ENCODE data around the gene NRG2. TPM values are rescaled to one million over a fixed set of nuclear protein-coding genes. Genes with fewer than 3 reads are reported as not detected.

Gene NRG2
- total and polyA plus RNA-seq, 2 of the 8 experiments (the other 6 are each of a cell fraction or from before 2014, with no cell fraction given) = 0.27 to 0.54 TPM

DNA sequence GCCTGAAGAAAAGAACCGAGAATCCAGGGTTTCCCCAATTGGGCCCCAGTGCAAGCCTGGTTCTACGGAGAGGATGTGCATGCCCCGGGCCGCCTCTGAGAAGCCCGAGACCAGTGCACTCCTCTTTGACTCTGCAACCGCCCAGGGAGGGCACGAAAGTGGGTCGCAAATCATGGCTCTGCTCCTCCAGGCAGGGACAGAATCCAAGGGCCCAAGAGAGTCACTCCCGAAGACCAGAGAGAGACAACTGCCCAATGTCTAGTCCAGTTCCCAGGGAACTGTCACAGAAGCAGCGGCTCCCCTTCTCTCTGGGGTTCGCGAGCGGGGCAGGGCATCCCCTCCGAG, 139.7 kb downstream of the NRG2 start:
- CTCF ChIA-PET (ENCODE audit: partially characterized antibody) = interaction anchor here (1.2 to 16.4 kb wide), 5 partner anchors 13 to 258 kb away, joined by 3 to 181 read pairs (median 4); no protein-coding TSS in a partner anchor
- peaks cover 37 to 81% (median 61%) of the 10 kb centered on the region in 4 experiments for H3K27me3 ChIP-seq (replicated peaks in 1 of 4; ENCODE audit: control insufficient read depth in 3 of 4, extremely low read depth in 1 of 4, insufficient read depth in 3 of 4, low read length in 3 of 4)
- no peak overlapping the region for H3K9ac ChIP-seq (replicated peaks in 1 of 4; ENCODE audit: extremely low read depth in 1 of 4, low read depth in 3 of 4, low read length in 3 of 4)

More for the DNA sequence above, 139.7 kb downstream of the NRG2 start:
- H3K4me1 ChIP-seq (replicated peaks in 1 of 4; ENCODE audit: control insufficient read depth in 3 of 4, insufficient read depth in 4 of 4, low read length in 3 of 4) = peaks cover 0 to 23% (median 10%) of the 10 kb centered on the region in 4 experiments; a peak in 6 of 7 replicates
- no peak for DNase-seq (ENCODE audit: low read depth in 1 of 2, low spot score in 2 of 2)
- no peak overlapping the region for H2AK5ac ChIP-seq (ENCODE audit: low read depth, low read length)
- H3K14ac ChIP-seq (ENCODE audit: insufficient read length) = no peak overlapping the region
- H3K23ac ChIP-seq (ENCODE audit: insufficient read length) = no peak overlapping the region
- no peak overlapping the region for H2BK5ac ChIP-seq (ENCODE audit: low read depth, low read length)
- H3K4me2 ChIP-seq (ENCODE audit: insufficient read depth in 1 of 2, low read depth in 2 of 2, low read length in 2 of 2) = peak overlapping the region; percentile 66 to 87
- H4K91ac ChIP-seq (replicated peaks; ENCODE audit: insufficient read length, low read length) = no peak overlapping the region
- no peak overlapping the region for H4K8ac ChIP-seq (ENCODE audit: extremely low read depth, insufficient read depth, low read length)
- POLR2A ChIA-PET (ENCODE audit: partially characterized antibody) = interaction anchor here (1.7 kb wide), 1 partner anchor 65 kb away, joined by 5 read pairs; no protein-coding TSS in a partner anchor
- H3K56ac ChIP-seq (replicated peaks; ENCODE audit: insufficient read length, low read depth, low read length) = no peak overlapping the region
- H3K9me3 ChIP-seq (ENCODE audit: insufficient read depth in 2 of 2, low read depth in 1 of 2, low read length in 1 of 2) = no peaks in the 10 kb centered on the region
- peaks cover 13% of the 10 kb centered on the region; the same call in 1 of the 2 replicates for H3K23me2 ChIP-seq (ENCODE audit: low read depth, low read length)
- FAIRE-seq = no peak
- 10% methylated on average over 9 of the region's 14 CpGs; no CpG with 5 or more reads in 1 of the 2 experiments for WGBS, 2 experiments (ENCODE audit: extremely low coverage in 1 of 2, insufficient coverage in 1 of 2, insufficient read length in 1 of 2, insufficient replicate concordance in 2 of 2, low coverage in 1 of 2, low lambda C conversion rate in 2 of 2, missing lambda C conversion rate in 1 of 2)
- no peaks in the 10 kb centered on the region for H3K79me2 ChIP-seq (ENCODE audit: control insufficient read depth in 1 of 2, insufficient read depth in 2 of 2, low read length in 2 of 2)
- peaks cover 3 to 10% of the 10 kb centered on the region in 2 experiments for H4K20me1 ChIP-seq (replicated peaks in 1 of 2; ENCODE audit: control insufficient read depth in 1 of 2, insufficient read depth in 2 of 2, low read length in 2 of 2)
- H2BK12ac ChIP-seq (ENCODE audit: low read depth, low read length) = no peak overlapping the region
- H3K27ac ChIP-seq (ENCODE audit: low read depth, low read length) = no peak overlapping the region
- no peak overlapping the region for H2BK20ac ChIP-seq (ENCODE audit: low read length)
- H3K18ac ChIP-seq (ENCODE audit: extremely low read depth, low read length) = no peak overlapping the region
- no peak overlapping the region for H2BK120ac ChIP-seq (replicated peaks; ENCODE audit: low read depth, low read length)
- H2AFZ ChIP-seq (ENCODE audit: low read length) = no peak overlapping the region
- no peaks in the 10 kb centered on the region for H3K79me1 ChIP-seq (ENCODE audit: low read depth, low read length)
- no peak overlapping the region for H3K4ac ChIP-seq (replicated peaks; ENCODE audit: insufficient read length, low read depth, low read length)
- peak overlapping the region; percentile 37 to 81 (median 59) for H3K4me3 ChIP-seq (ENCODE audit: extremely low read depth in 1 of 4, insufficient read depth in 2 of 4, low read depth in 3 of 4, low read length in 4 of 4)
- H2BK15ac ChIP-seq (ENCODE audit: low read length) = no peak overlapping the region
- H4K5ac ChIP-seq (ENCODE audit: insufficient read length, low read depth, low read length) = no peak overlapping the region
- H3K36me3 ChIP-seq (ENCODE audit: control insufficient read depth in 2 of 4, insufficient read depth in 4 of 4, low read length in 3 of 4) = no peaks in the 10 kb centered on the region
- TF ChIP-seq SAP30 (IDR thresholded peaks at IDR 0.05; ENCODE audit: insufficient read depth, insufficient replicate concordance, low read length) = peak; percentile 73
- TF ChIP-seq SP1 (IDR thresholded peaks at IDR 0.05; ENCODE audit: low read depth, low read length) = no peak
- TF ChIP-seq EZH2 (IDR thresholded peaks at IDR 0.05; ENCODE audit: low read depth, low read length, severe bottlenecking) = peak; percentile 94

All from H1 (cell line).